Measurements from ENCODE around the gene PNMA1. TPM values are rescaled to one million over a fixed set of nuclear protein-coding genes. Genes with fewer than 3 reads are reported as not detected.

PNMA1 gene, protein sequence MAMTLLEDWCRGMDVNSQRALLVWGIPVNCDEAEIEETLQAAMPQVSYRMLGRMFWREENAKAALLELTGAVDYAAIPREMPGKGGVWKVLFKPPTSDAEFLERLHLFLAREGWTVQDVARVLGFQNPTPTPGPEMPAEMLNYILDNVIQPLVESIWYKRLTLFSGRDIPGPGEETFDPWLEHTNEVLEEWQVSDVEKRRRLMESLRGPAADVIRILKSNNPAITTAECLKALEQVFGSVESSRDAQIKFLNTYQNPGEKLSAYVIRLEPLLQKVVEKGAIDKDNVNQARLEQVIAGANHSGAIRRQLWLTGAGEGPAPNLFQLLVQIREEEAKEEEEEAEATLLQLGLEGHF
- total RNA-seq: 10 to 100 TPM in 5 of 6 donors, 1 to 10 TPM in 1; 9.9 to 28.9 (median 15.2) TPM

- peaks cover 13 to 37% (median 22%) of the 10 kb centered on the region in 4 donors for H3K4me1 ChIP-seq
- peak; percentile 81 to 95 for ATAC-seq (ENCODE audit: low FRiP score in 2 of 2)
- peak; percentile 95 to 97 for DNase-seq
- H3K27ac ChIP-seq: peak within 1 kb of the TSS; percentile 84 to 91 (median 90)
- peak within 1 kb of the TSS; percentile 62 to 94 (median 88) for H3K4me3 ChIP-seq
- peaks cover 5 to 32% (median 27%) of the 10 kb centered on the region in 4 donors for H3K36me3 ChIP-seq
- H3K9me3 ChIP-seq: no peaks in the 10 kb centered on the region
- WGBS, 2 donors: 0 to 1% methylated on average over 16 to 94 of the region's 113 CpGs
- TF ChIP-seq CTCF (IDR thresholded peaks at IDR 0.05) (no peak), POLR2AphosphoS5 (IDR thresholded peaks at IDR 0.05) (peak; percentile 63 to 77), POLR2A (IDR thresholded peaks at IDR 0.05) (peak in 3 of 4 donors; percentile 61 to 79 (median 66))
- H3K27me3 ChIP-seq: no peaks in the 10 kb centered on the region
Measured at GRCh38 chr14:73713803-73714655, at the start of gene PNMA1. TSS of gene PNMA1 (minus strand) at chr14:73714384. CDS start at chr14:73713639, 745 bp downstream.

GRCh38 chr14:73763396-73763795 lies 49.2 kb upstream of the PNMA1 start:
- Histone ChIP-seq H3K27me3 (no peaks in the 10 kb centered on the region), H3K36me3 (no peaks in the 10 kb centered on the region), H3K4me3 (no peak overlapping the region), H3K27ac (peak overlapping the region in 3 of 4 donors; percentile 95 to 98 (median 97)), H3K9me3 (no peaks in the 10 kb centered on the region), H3K4me1 (peaks cover 68 to 78% (median 76%) of the 10 kb centered on the region in 4 donors)
- DNase-seq (no peak), ATAC-seq (ENCODE audit: low FRiP score in 2 of 2) (no peak)
- 51 to 71% methylated on average over 3 of the region's 3 CpGs for WGBS, 2 donors
- TF ChIP-seq EP300 (IDR thresholded peaks at IDR 0.05): no peak
- no peak for TF ChIP-seq POLR2AphosphoS5 (IDR thresholded peaks at IDR 0.05)
- TF ChIP-seq CTCF (IDR thresholded peaks at IDR 0.05): no peak
- no peak for TF ChIP-seq POLR2A (IDR thresholded peaks at IDR 0.05)

GRCh38 chr14:73762375-73762822 lies 48.2 kb upstream of the PNMA1 start:
- Histone ChIP-seq H3K27me3 (no peaks in the 10 kb centered on the region), H3K4me3 (no peak overlapping the region), H3K4me1 (peaks cover 77 to 82% (median 79%) of the 10 kb centered on the region in 4 donors), H3K27ac (peak overlapping the region; percentile 95 to 98 (median 96)), H3K9me3 (no peaks in the 10 kb centered on the region), H3K36me3 (no peaks in the 10 kb centered on the region)
- no peak for TF ChIP-seq EP300 (IDR thresholded peaks at IDR 0.05)
- TF ChIP-seq POLR2AphosphoS5 (IDR thresholded peaks at IDR 0.05): no peak
- no peak for TF ChIP-seq CTCF (IDR thresholded peaks at IDR 0.05)
- no peak for TF ChIP-seq POLR2A (IDR thresholded peaks at IDR 0.05)
- ATAC-seq (ENCODE audit: low FRiP score in 2 of 2) (no peak), DNase-seq (no peak)
- 41 to 65% methylated on average over 8 of the region's 8 CpGs for WGBS, 2 donors

DNA sequence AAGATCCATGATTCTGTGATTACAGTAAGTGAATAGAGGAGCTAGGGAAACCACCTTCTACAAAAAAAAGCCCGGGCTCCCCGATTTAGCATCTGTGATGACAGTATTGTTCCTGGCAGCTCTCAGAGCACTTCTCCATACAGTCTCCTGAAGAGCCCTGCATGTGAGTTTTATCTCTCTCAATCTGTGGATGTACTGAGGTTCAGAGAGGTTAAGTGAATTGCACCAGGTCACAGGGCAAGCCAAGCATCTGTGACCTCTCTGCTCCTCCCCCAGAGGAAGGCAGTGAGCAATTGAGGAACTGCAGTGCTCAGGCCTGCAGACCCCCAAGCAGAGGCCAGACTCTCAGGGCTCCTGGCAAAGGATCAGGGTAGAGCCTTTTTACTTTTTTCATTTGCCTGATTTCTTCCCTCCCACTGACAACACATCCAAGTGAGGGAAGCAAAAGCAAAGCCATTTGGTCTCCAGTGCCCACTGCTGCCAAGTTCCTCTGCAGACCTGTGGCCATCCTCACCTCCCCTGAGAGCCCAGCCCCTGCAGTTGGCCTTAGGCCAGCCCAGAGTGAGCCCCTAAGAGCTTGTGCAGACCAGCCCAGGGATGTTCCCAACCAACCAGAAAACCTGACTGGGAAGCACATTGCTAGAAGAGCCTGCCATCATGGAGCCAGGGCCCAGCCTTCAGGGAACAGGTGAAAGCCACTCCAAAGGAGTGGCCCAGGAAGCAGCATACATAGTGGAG lies 47.6 kb upstream of the PNMA1 start:
- H3K27me3 ChIP-seq: no peaks in the 10 kb centered on the region
- no peaks in the 10 kb centered on the region for H3K36me3 ChIP-seq
- WGBS, 2 donors: 15 to 23% methylated on average over 2 of the region's 2 CpGs
- H3K27ac ChIP-seq: peak overlapping the region; percentile 95 to 98 (median 96)
- H3K4me3 ChIP-seq: no peak overlapping the region
- TF ChIP-seq EP300 (IDR thresholded peaks at IDR 0.05): no peak
- TF ChIP-seq POLR2AphosphoS5 (IDR thresholded peaks at IDR 0.05): no peak
- no peak for TF ChIP-seq CTCF (IDR thresholded peaks at IDR 0.05)
- no peaks in the 10 kb centered on the region for H3K9me3 ChIP-seq
- peaks cover 82 to 83% (median 83%) of the 10 kb centered on the region in 4 donors for H3K4me1 ChIP-seq
- DNase-seq (no peak), ATAC-seq (ENCODE audit: low FRiP score in 2 of 2) (no peak)
